GM12873 (cell line): ENCODE measurements around the gene MON2.

Source experiments
- CTCF ChIP-seq: IDR thresholded peaks from 2 replicates; pipeline ENCODE4 v1.5.1; 2012; ENCODE audit warnings: low read depth, mild to moderate bottlenecking, moderate library complexity, low read length, control low read depth; ENCODE audit not compliant: insufficient read depth; ENCODE audit errors: missing control alignments

Gene MON2

GRCh38 chr12:62637679-62638078 is 171.1 kb downstream of the MON2 start:
- TF ChIP-seq CTCF = no peak

GRCh38 chr12:62640910-62641448 is 174.4 kb downstream of the MON2 start:
- peak; percentile 6 for TF ChIP-seq CTCF

- no peak for TF ChIP-seq CTCF
Observed at GRCh38 chr12:62642486-62642885, 175.9 kb downstream of the MON2 start.

- TF ChIP-seq CTCF = no peak
Observed at GRCh38 chr12:62643486-62643885, 176.9 kb downstream of the MON2 start.

GRCh38 chr12:62646566-62646965 is 179.9 kb downstream of the MON2 start:
- no peak for TF ChIP-seq CTCF

GRCh38 chr12:62647586-62647985 is 181.0 kb downstream of the MON2 start:
- TF ChIP-seq CTCF = no peak

GRCh38 chr12:62649412-62650138 is 182.9 kb downstream of the MON2 start:
- TF ChIP-seq CTCF = no peak
